Neuronal stem cell (in vitro differentiated cells): ENCODE data around the gene PPEF1.
A peak's percentile ranks its signal among the peaks of the same experiment; 100 is the strongest.

Experiments used
- DNase-seq: peaks from one replicate; pipeline ENCODE4 v3.0.0-alpha.2; 2013; ENCODE audit warnings: low spot score
- H2AFZ ChIP-seq: one replicate; pipeline ENCODE4 v1.6.1; 2013; ENCODE audit warnings: mild to moderate bottlenecking, low read length, inconsistent platforms
- H2AK5ac ChIP-seq: 2 replicates; pipeline ENCODE4 v1.6.1; 2013; ENCODE audit warnings: low read depth, mild to moderate bottlenecking, inconsistent platforms, low read length, moderate library complexity, mixed read lengths
- H2BK120ac ChIP-seq: 2 replicates; pipeline ENCODE4 v1.6.1; 2013; ENCODE audit warnings: low read depth, mild to moderate bottlenecking, inconsistent platforms, low read length, moderate library complexity, mixed read lengths
- H2BK12ac ChIP-seq: one replicate; pipeline ENCODE4 v1.6.1; 2013; ENCODE audit warnings: low read length, inconsistent platforms
- H2BK15ac ChIP-seq: 2 replicates; pipeline ENCODE4 v1.6.1; 2013; ENCODE audit warnings: mild to moderate bottlenecking, low read length, inconsistent platforms, mixed read lengths
- H2BK5ac ChIP-seq: one replicate; pipeline ENCODE4 v1.6.1; 2013; ENCODE audit warnings: inconsistent platforms, mild to moderate bottlenecking, low read length, moderate library complexity
- H3K14ac ChIP-seq: one replicate; pipeline ENCODE4 v1.6.1; 2013; ENCODE audit warnings: low read length, inconsistent platforms
- H3K18ac ChIP-seq: 2 replicates; pipeline ENCODE4 v1.6.1; 2013; ENCODE audit warnings: low read length, inconsistent platforms
- H3K23ac ChIP-seq: 2 replicates; pipeline ENCODE4 v1.6.1; 2013; ENCODE audit warnings: low read depth, mild to moderate bottlenecking, mixed read lengths, low read length, inconsistent platforms; ENCODE audit not compliant: poor library complexity
- H3K27ac ChIP-seq: replicated peaks from 3 replicates; pipeline ENCODE4 v1.5.1; 2013; ENCODE audit warnings: low read length, inconsistent platforms
- H3K27me3 ChIP-seq, 3 experiments: 2 replicates each; pipeline ENCODE4 v1.6.1; 2013; ENCODE audit warnings: low read length in 3 of 3, mild to moderate bottlenecking in 2 of 3, inconsistent platforms in 1 of 3, low read depth in 1 of 3, mixed read lengths in 1 of 3, moderate library complexity in 1 of 3; ENCODE audit not compliant: control insufficient read depth in 3 of 3, insufficient read depth in 3 of 3
- H3K36me3 ChIP-seq, 2 donors: replicated peaks in 1 of 2; 2 replicates each; pipeline ENCODE4 v1.6.1; 2013; ENCODE audit warnings: low read length in 2 of 2; ENCODE audit not compliant: control insufficient read depth in 2 of 2, insufficient read depth in 2 of 2
- H3K4ac ChIP-seq: 2 replicates; pipeline ENCODE4 v1.6.1; 2013; ENCODE audit warnings: inconsistent platforms, mild to moderate bottlenecking, low read length, moderate library complexity
- H3K4me1 ChIP-seq, 2 donors: 1 replicate in 1 of 2; 2 replicates in 1 of 2; pipeline ENCODE4 v1.6.1; 2013; ENCODE audit warnings: low read length in 2 of 2, low read depth in 1 of 2; ENCODE audit not compliant: control insufficient read depth in 2 of 2, insufficient read depth in 1 of 2
- H3K4me2 ChIP-seq: one replicate; pipeline ENCODE4 v1.6.1; 2013; ENCODE audit warnings: mild to moderate bottlenecking, low read length, inconsistent platforms; ENCODE audit not compliant: insufficient read depth, poor library complexity, severe bottlenecking
- H3K4me3 ChIP-seq, 2 donors: 2 replicates each; pipeline ENCODE4 v1.5.1; 2013; ENCODE audit warnings: low read length in 2 of 2, mild to moderate bottlenecking in 2 of 2, inconsistent platforms in 1 of 2, moderate library complexity in 1 of 2
- H3K79me1 ChIP-seq: one replicate; pipeline ENCODE4 v1.6.1; 2013; ENCODE audit warnings: low read depth, mild to moderate bottlenecking, inconsistent platforms, low read length, moderate library complexity
- H3K9ac ChIP-seq: one replicate; pipeline ENCODE4 v1.6.1; 2013; ENCODE audit warnings: mild to moderate bottlenecking, low read depth, low read length, inconsistent platforms; ENCODE audit not compliant: poor library complexity
- H3K9me3 ChIP-seq, 2 donors: replicated peaks in 1 of 2; 2 replicates each; pipeline versions ENCODE3 to v1.6.1; 2013; ENCODE audit warnings: low read length in 2 of 2, mild to moderate bottlenecking in 2 of 2, inconsistent platforms in 1 of 2, low read depth in 1 of 2, mixed read lengths in 1 of 2, moderate library complexity in 1 of 2; ENCODE audit not compliant: control insufficient read depth in 2 of 2, insufficient read depth in 1 of 2
- H4K8ac ChIP-seq: one replicate; pipeline ENCODE4 v1.6.1; 2013; ENCODE audit warnings: low read depth, mild to moderate bottlenecking, inconsistent platforms, low read length, moderate library complexity
- H4K91ac ChIP-seq: one replicate; pipeline ENCODE4 v1.6.1; 2013; ENCODE audit warnings: low read length, low read depth, mild to moderate bottlenecking, inconsistent platforms; ENCODE audit not compliant: poor library complexity
- WGBS, 2 donors: extraction: QIAGEN DNeasy Blood & Tissue Kit; methylation state at CpG; one replicate each; pipeline ENCODE4 v1.1.7; 2013; ENCODE audit warnings: missing lambda C conversion rate in 2 of 2, mixed read lengths in 1 of 2; ENCODE audit not compliant: insufficient read length in 2 of 2, insufficient replicate concordance in 1 of 2; ENCODE audit errors: extremely low coverage in 2 of 2; 5-methylcytosine and 5-hydroxymethylcytosine counted together

The PPEF1 gene

GRCh38 chrX:18696653-18697052 lies 10.8 kb upstream of the PPEF1 start:
- Histone ChIP-seq H3K79me1 (no peaks in the 10 kb centered on the region), H2AK5ac (no peak overlapping the region), H3K27me3 (peaks cover 0 to 12% (median 0%) of the 10 kb centered on the region in 3 experiments), H2BK120ac (no peak overlapping the region), H3K4me1 (no peaks in the 10 kb centered on the region), H3K4me3 (no peak overlapping the region), H3K9ac (no peak overlapping the region), H3K18ac (no peak overlapping the region), H2AFZ (no peak overlapping the region), H2BK15ac (no peak overlapping the region), H3K4ac (no peak overlapping the region), H3K36me3 (no peaks in the 10 kb centered on the region), H3K23ac (no peak overlapping the region), H2BK12ac (no peak overlapping the region), H2BK5ac (no peak overlapping the region), H3K4me2 (no peak overlapping the region), H4K91ac (no peak overlapping the region), H3K27ac (no peak overlapping the region), H3K9me3 (no peaks in the 10 kb centered on the region), H3K14ac (no peak overlapping the region), H4K8ac (no peak overlapping the region)
- no CpG with 5 or more reads among the region's 3 CpGs for WGBS, 2 donors
- no peak for DNase-seq

GRCh38 chrX:18698737-18699650 lies 8.5 kb upstream of the PPEF1 start:
- H3K4ac ChIP-seq = no peak overlapping the region
- no peaks in the 10 kb centered on the region for H3K79me1 ChIP-seq
- no peak overlapping the region for H4K8ac ChIP-seq
- H2BK5ac ChIP-seq = no peak overlapping the region
- H3K9ac ChIP-seq = no peak overlapping the region
- H2BK12ac ChIP-seq = no peak overlapping the region
- peaks cover 0 to 1% of the 10 kb centered on the region in 2 donors for H3K4me1 ChIP-seq
- H2BK120ac ChIP-seq = no peak overlapping the region
- no peak overlapping the region for H3K4me2 ChIP-seq
- no peak overlapping the region for H3K23ac ChIP-seq
- peak overlapping the region; percentile 65 for H2AFZ ChIP-seq
- H3K9me3 ChIP-seq = no peaks in the 10 kb centered on the region
- no peaks in the 10 kb centered on the region for H3K36me3 ChIP-seq
- H3K27ac ChIP-seq = no peak overlapping the region
- H3K4me3 ChIP-seq = no peak overlapping the region
- no peak overlapping the region for H2AK5ac ChIP-seq
- H4K91ac ChIP-seq = no peak overlapping the region
- no peak overlapping the region for H2BK15ac ChIP-seq
- DNase-seq = no peak
- H3K18ac ChIP-seq = no peak overlapping the region
- no CpG with 5 or more reads among the region's 12 CpGs for WGBS, 2 donors
- peaks cover 0 to 8% (median 0%) of the 10 kb centered on the region in 3 experiments for H3K27me3 ChIP-seq
- H3K14ac ChIP-seq = no peak overlapping the region

- H3K4me2 ChIP-seq = no peak overlapping the region
- H3K36me3 ChIP-seq = no peaks in the 10 kb centered on the region
- no peak overlapping the region for H4K8ac ChIP-seq
- H2AFZ ChIP-seq = no peak overlapping the region
- no CpG with 5 or more reads among the region's 5 CpGs for WGBS, 2 donors
- H2AK5ac ChIP-seq = no peak overlapping the region
- peaks cover 0 to 1% of the 10 kb centered on the region in 2 donors for H3K4me1 ChIP-seq
- no peaks in the 10 kb centered on the region for H3K79me1 ChIP-seq
- no peak overlapping the region for H2BK120ac ChIP-seq
- H3K9me3 ChIP-seq = no peaks in the 10 kb centered on the region
- no peak overlapping the region for H3K27ac ChIP-seq
- H3K14ac ChIP-seq = no peak overlapping the region
- H3K9ac ChIP-seq = no peak overlapping the region
- no peak overlapping the region for H3K18ac ChIP-seq
- H3K23ac ChIP-seq = no peak overlapping the region
- no peak overlapping the region for H2BK12ac ChIP-seq
- H4K91ac ChIP-seq = no peak overlapping the region
- no peak overlapping the region for H3K4me3 ChIP-seq
- H2BK5ac ChIP-seq = no peak overlapping the region
- no peak overlapping the region for H2BK15ac ChIP-seq
- DNase-seq = no peak
- H3K4ac ChIP-seq = no peak overlapping the region
- H3K27me3 ChIP-seq = peaks cover 0 to 8% (median 0%) of the 10 kb centered on the region in 3 experiments
These were observed 5.7 kb upstream of the PPEF1 start for GRCh38 chrX:18701621-18702361.
